Esophagus muscularis mucosa (tissue), 4 donors: ENCODE measurements around the gene MAFB.

Experiments
- EP300 ChIP-seq: sonication (generic); formaldehyde crosslinking; IDR thresholded peaks from one replicate; pipeline ENCODE4 v1.6.1; 2017; ENCODE audit warnings: antibody characterized with exemption
- POLR2A ChIP-seq: fragments of 450-650 bp; IDR thresholded peaks from one replicate; pipeline ENCODE4 v1.6.1; 2017; ENCODE audit warnings: antibody characterized with exemption, moderate library complexity, mild to moderate bottlenecking, low read depth
- POLR2AphosphoS5 ChIP-seq, 2 donors: sonication (generic); formaldehyde crosslinking; IDR thresholded peaks; one replicate each; pipeline ENCODE4 v1.6.1; 2017; ENCODE audit warnings: antibody characterized with exemption in 2 of 2
- TF ChIP-seq, protein P1 (sequence below), 3 experiments: fragments of 200-600 bp in 2 of 3; fragments of 450-650 bp in 1 of 3; sonication (generic) in 2 of 3; IDR thresholded peaks; one replicate each; pipeline ENCODE4 v1.5.1; 2017 to 2019; ENCODE audit warnings: antibody characterized with exemption in 3 of 3, mild to moderate bottlenecking in 2 of 3, moderate library complexity in 1 of 3

- TF ChIP-seq, protein P1, sequence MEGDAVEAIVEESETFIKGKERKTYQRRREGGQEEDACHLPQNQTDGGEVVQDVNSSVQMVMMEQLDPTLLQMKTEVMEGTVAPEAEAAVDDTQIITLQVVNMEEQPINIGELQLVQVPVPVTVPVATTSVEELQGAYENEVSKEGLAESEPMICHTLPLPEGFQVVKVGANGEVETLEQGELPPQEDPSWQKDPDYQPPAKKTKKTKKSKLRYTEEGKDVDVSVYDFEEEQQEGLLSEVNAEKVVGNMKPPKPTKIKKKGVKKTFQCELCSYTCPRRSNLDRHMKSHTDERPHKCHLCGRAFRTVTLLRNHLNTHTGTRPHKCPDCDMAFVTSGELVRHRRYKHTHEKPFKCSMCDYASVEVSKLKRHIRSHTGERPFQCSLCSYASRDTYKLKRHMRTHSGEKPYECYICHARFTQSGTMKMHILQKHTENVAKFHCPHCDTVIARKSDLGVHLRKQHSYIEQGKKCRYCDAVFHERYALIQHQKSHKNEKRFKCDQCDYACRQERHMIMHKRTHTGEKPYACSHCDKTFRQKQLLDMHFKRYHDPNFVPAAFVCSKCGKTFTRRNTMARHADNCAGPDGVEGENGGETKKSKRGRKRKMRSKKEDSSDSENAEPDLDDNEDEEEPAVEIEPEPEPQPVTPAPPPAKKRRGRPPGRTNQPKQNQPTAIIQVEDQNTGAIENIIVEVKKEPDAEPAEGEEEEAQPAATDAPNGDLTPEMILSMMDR (IDR thresholded peaks at IDR 0.05): no peak
- TF ChIP-seq POLR2A (no peak), POLR2AphosphoS5 (IDR thresholded peaks at IDR 0.05) (no peak), EP300 (no peak)
These were observed 7.4 kb downstream of the MAFB start for GRCh38 chr20:40681684-40682083.
